Mucosa of stomach (tissue), 1 donor: Measurements from ENCODE around the gene MANBA.

Source experiments
- H3K27me3 ChIP-seq: one replicate; pipeline ENCODE4 v1.7.0; 2013; ENCODE audit warnings: mild to moderate bottlenecking, low read length; ENCODE audit not compliant: control insufficient read depth, insufficient read depth
- H3K36me3 ChIP-seq: one replicate; pipeline ENCODE4 v1.7.0; 2013; ENCODE audit warnings: low read length; ENCODE audit not compliant: control insufficient read depth, insufficient read depth
- H3K4me1 ChIP-seq: one replicate; pipeline ENCODE4 v1.7.0; 2013; ENCODE audit warnings: mild to moderate bottlenecking, low read length; ENCODE audit not compliant: control insufficient read depth, insufficient read depth
- H3K4me3 ChIP-seq: one replicate; pipeline ENCODE4 v1.7.0; 2013; ENCODE audit warnings: low read length
- H3K9ac ChIP-seq: one replicate; pipeline ENCODE4 v1.7.0; 2013; ENCODE audit warnings: mild to moderate bottlenecking, low read length, moderate library complexity
- H3K9me3 ChIP-seq: one replicate; pipeline ENCODE4 v1.7.0; 2013; ENCODE audit warnings: mild to moderate bottlenecking, low read length, moderate library complexity; ENCODE audit not compliant: control insufficient read depth
- donor health status: Pancreatic carcinoma.

Gene MANBA

GRCh38 chr4:102760645-102761295 is at the start of gene MANBA:
TSS of gene MANBA (minus strand) at chr4:102760968. CDS start at chr4:102760894, 74 bp downstream.
- H3K27me3 ChIP-seq: no peaks in the 10 kb centered on the region
- peak within 1 kb of the TSS; percentile 85 for H3K4me3 ChIP-seq
- H3K36me3 ChIP-seq: no peaks in the 10 kb centered on the region
- peaks cover 19% of the 10 kb centered on the region for H3K4me1 ChIP-seq
- H3K9ac ChIP-seq: peak within 1 kb of the TSS; percentile 69
- no peaks in the 10 kb centered on the region for H3K9me3 ChIP-seq

DNA sequence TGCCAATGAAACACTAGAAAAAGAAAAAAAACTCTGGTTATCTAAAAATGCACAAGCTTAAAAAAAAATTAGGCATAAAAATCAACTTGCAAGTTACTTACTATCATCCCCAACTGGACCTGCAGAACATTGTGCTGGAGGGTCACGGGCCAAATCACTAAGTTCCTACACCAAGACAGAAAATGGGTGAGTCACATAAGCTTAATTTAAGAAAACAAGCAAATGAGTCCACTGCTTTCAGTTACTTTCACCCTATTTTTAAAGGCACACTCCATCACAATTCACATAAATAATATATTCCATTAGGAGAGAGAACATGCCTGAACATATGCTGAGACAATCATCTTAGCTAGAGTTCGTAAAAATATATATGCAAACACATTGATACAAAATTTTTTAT is 48.9 kb upstream of the MANBA start:
- no peaks in the 10 kb centered on the region for H3K36me3 ChIP-seq
- H3K4me3 ChIP-seq: no peak overlapping the region
- H3K27me3 ChIP-seq: no peaks in the 10 kb centered on the region
- no peaks in the 10 kb centered on the region for H3K4me1 ChIP-seq
- H3K9me3 ChIP-seq: no peaks in the 10 kb centered on the region
- H3K9ac ChIP-seq: no peak overlapping the region

DNA sequence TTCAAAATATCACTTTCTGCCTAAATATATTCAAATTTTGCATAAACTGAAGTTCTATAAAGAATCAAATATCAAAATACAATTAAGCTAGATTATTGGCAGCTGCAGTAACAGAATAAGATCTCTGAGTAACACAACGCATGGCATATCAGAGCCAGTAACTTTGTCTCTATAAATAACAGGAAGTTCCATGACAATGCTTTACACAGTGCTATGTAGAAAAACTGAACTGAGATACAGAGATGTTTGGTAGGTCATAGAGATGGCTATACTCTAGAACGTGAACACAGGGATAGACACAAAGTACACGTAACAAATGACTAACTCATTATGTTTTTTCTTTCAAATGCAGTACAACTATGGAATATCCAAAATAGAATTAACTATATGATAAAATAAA is 48.4 kb upstream of the MANBA start:
- Histone ChIP-seq H3K4me3 (no peak overlapping the region), H3K4me1 (no peaks in the 10 kb centered on the region), H3K27me3 (no peaks in the 10 kb centered on the region), H3K9me3 (no peaks in the 10 kb centered on the region), H3K36me3 (no peaks in the 10 kb centered on the region), H3K9ac (no peak overlapping the region)

GRCh38 chr4:102808009-102808408 is 47.2 kb upstream of the MANBA start:
- H3K27me3 ChIP-seq: no peaks in the 10 kb centered on the region
- H3K4me1 ChIP-seq: no peaks in the 10 kb centered on the region
- H3K9ac ChIP-seq: no peak overlapping the region
- H3K9me3 ChIP-seq: no peaks in the 10 kb centered on the region
- H3K36me3 ChIP-seq: no peaks in the 10 kb centered on the region
- H3K4me3 ChIP-seq: no peak overlapping the region

DNA sequence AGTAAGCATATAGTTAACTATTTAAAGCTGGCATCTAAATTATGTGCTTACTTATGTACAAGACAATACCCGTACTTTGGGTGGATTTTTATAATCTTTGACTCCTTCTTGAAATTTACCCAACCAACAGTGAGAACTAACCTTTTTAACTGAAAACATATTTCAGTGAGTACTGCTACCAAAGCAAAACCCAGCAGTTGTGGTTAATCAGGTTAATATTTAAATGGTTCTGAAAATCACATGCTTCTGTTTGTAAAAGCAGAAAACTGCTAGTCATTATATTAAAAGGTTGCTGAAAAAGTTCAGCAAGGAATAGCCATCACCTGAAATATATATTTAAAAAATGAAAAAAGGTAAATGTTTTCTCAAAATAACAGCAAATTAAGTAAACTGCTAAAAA is 46.6 kb upstream of the MANBA start:
- Histone ChIP-seq H3K4me3 (no peak overlapping the region), H3K36me3 (no peaks in the 10 kb centered on the region)

GRCh38 chr4:102799816-102800215 is 39.0 kb upstream of the MANBA start:
- H3K27me3 ChIP-seq: no peaks in the 10 kb centered on the region
- H3K36me3 ChIP-seq: no peaks in the 10 kb centered on the region
- no peak overlapping the region for H3K9ac ChIP-seq
- H3K4me1 ChIP-seq: no peaks in the 10 kb centered on the region
- no peak overlapping the region for H3K4me3 ChIP-seq
- H3K9me3 ChIP-seq: no peaks in the 10 kb centered on the region

More for the DNA sequence above, 46.6 kb upstream of the MANBA start:
- H3K27me3 ChIP-seq: no peaks in the 10 kb centered on the region
- no peaks in the 10 kb centered on the region for H3K9me3 ChIP-seq
- H3K4me1 ChIP-seq: no peaks in the 10 kb centered on the region
- H3K9ac ChIP-seq: no peak overlapping the region

DNA sequence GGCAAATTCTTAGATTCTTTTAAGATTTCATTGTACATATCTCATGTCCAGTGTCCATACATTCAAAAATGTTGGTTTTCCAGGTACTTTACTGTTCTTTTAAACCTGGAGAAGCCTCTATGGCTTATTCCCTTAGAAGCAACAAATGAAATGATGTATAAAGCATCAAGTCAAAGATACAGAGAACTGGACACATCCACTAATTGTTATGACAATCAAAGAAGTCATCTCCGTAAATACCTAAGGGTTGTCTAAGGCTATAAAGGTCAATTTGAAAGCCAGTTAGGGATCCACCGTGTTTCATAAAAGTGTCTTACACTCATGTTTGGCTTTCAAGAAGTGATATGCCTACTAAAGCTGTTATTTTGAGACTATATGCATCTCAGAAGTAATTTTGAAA is 34.2 kb upstream of the MANBA start:
- no peaks in the 10 kb centered on the region for H3K4me1 ChIP-seq
- no peaks in the 10 kb centered on the region for H3K27me3 ChIP-seq
- H3K9ac ChIP-seq: no peak overlapping the region
- no peaks in the 10 kb centered on the region for H3K36me3 ChIP-seq
- H3K9me3 ChIP-seq: no peaks in the 10 kb centered on the region
- H3K4me3 ChIP-seq: no peak overlapping the region

DNA sequence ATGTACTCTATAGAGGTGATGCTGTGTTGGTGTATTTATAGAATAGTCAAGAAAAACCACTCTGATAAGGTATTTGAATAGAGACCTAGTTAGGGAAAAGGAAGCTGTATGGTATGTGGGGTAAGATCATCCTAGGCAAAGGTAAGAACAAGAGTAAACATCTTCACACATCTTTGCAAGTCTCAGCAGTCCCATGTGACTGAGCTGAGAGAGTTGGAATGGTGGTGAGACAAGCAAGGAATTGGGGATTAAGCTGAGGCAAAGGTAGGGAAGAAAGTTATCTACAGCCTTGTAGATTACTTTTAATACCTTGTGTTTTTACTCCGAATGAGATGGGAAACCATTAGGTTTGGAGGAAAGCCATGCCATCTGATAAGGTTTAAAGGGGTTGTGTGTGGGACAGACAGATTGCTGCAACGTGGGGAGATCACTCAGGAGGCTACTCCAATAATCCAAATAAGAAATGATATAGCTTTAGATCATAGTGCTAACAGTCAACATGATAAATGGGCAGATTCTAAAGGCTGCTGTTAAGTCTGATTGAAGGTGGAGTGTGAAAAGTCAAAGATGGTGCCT is 31.7 kb upstream of the MANBA start:
- H3K36me3 ChIP-seq: no peaks in the 10 kb centered on the region

DNA sequence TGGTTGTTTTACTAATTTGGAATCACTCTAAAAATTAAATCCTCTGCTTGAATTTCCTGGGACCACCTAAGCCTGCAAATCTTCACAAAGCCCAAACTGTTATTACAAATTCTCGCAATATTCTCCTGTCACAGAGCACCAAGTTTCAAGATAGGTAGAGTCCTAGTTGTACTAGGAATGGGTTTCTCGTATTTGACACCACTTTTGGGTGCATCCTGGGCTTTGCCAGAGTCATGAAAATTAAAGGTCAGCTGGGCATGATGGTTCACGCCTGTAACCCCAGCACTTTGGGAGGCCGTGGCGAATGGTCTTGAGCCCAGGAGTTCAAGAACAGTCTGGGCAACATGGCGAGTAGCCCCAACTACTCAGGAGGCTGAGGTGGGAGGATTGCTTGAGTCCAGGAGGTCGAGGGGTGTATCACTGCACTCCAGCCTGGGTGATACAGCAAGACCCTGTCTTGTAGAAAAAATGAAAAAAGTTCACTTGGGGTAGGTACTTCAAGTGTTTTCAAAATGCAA is 30.6 kb upstream of the MANBA start:
- H3K9ac ChIP-seq: no peak overlapping the region
- H3K27me3 ChIP-seq: no peaks in the 10 kb centered on the region
- H3K9me3 ChIP-seq: no peaks in the 10 kb centered on the region
- no peaks in the 10 kb centered on the region for H3K36me3 ChIP-seq
- H3K4me3 ChIP-seq: no peak overlapping the region
- no peaks in the 10 kb centered on the region for H3K4me1 ChIP-seq

More for the DNA sequence above, 31.7 kb upstream of the MANBA start:
- H3K4me1 ChIP-seq: no peaks in the 10 kb centered on the region
- no peak overlapping the region for H3K4me3 ChIP-seq
- H3K27me3 ChIP-seq: no peaks in the 10 kb centered on the region
- no peak overlapping the region for H3K9ac ChIP-seq
- H3K9me3 ChIP-seq: no peaks in the 10 kb centered on the region

GRCh38 chr4:102789317-102789717 is 28.5 kb upstream of the MANBA start:
- H3K36me3 ChIP-seq: no peaks in the 10 kb centered on the region
- H3K4me3 ChIP-seq: no peak overlapping the region
- no peak overlapping the region for H3K9ac ChIP-seq
- H3K9me3 ChIP-seq: no peaks in the 10 kb centered on the region
- H3K4me1 ChIP-seq: no peaks in the 10 kb centered on the region
- H3K27me3 ChIP-seq: no peaks in the 10 kb centered on the region

GRCh38 chr4:102787944-102788343 is 27.2 kb upstream of the MANBA start:
- Histone ChIP-seq H3K4me3 (no peak overlapping the region), H3K4me1 (no peaks in the 10 kb centered on the region), H3K9ac (no peak overlapping the region), H3K27me3 (no peaks in the 10 kb centered on the region), H3K9me3 (no peaks in the 10 kb centered on the region), H3K36me3 (no peaks in the 10 kb centered on the region)

- no peak overlapping the region for H3K4me3 ChIP-seq
- H3K9me3 ChIP-seq: no peaks in the 10 kb centered on the region
- no peaks in the 10 kb centered on the region for H3K36me3 ChIP-seq
- no peak overlapping the region for H3K9ac ChIP-seq
- H3K4me1 ChIP-seq: no peaks in the 10 kb centered on the region
- no peaks in the 10 kb centered on the region for H3K27me3 ChIP-seq
These were observed 26.5 kb upstream of the MANBA start for GRCh38 chr4:102787096-102787881.
